ENCODE data around the gene COASY.
"Not testable (repeated sequence)": the region's sequence is repeated elsewhere in the genome, so short reads cannot be mapped to it uniquely, and the experiment has no call there.

The COASY gene

DNA sequence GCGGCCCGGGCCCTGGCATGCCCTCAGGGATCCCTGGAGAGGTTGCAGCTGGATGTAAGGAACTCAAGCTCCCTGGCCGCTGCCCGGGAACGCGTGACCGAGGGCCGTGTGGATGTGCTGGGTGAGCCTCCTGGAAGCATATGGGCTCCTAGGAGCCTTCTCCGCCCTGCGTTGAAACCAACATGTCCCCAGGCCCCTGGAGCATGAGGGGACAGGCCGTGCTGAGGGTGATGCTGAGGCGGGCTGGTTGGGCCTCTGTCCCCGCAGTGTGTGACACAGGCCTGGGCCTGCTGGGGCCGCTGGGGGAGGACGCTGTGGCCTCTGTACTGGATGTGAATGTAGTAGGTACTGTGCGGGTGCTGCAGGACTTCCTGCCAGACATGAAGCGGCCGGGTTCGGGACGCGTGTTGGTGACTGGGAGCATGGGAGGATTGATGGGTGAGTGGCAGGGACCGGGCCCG is 14.9 kb upstream of the COASY start:
- Histone ChIP-seq H3K4me3 (ENCODE audit: low read length) (no peak overlapping the region), H3K9ac (ENCODE audit: low read length) (no peak overlapping the region), H3K9me3 (ENCODE audit: control insufficient read depth, low read depth, low read length) (no peaks in the 10 kb centered on the region), H3K4me1 (ENCODE audit: control insufficient read depth, low read depth, low read length) (no peaks in the 10 kb centered on the region), H3K27ac (ENCODE audit: low read length) (no peak overlapping the region), H3K27me3 (ENCODE audit: control insufficient read depth, insufficient read depth, low read length) (peaks cover 8% of the 10 kb centered on the region), H3K36me3 (ENCODE audit: control insufficient read depth, low read depth, low read length) (no peaks in the 10 kb centered on the region)

DNA sequence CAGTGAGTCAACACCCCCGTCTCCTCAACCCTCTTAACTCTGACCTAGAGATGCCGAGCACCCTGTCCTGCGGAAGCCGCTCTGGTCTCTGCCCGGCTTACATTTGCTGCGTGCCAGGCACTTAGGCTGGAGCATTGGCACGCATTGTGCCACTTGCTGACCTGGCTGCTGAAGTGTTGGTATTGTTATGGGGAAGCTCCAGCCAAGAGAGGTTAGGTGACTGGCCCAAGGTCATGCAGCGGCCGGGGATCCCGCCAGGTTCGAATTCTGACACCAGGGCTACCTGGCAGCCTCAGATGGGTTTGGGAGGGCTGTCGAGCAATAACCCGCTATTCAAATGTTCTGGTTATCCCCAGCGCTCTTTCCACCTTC is 14.3 kb upstream of the COASY start:
- Histone ChIP-seq H3K36me3 (ENCODE audit: control insufficient read depth, low read depth, low read length) (no peaks in the 10 kb centered on the region), H3K4me3 (ENCODE audit: low read length) (peak overlapping the region; percentile 57), H3K9me3 (ENCODE audit: control insufficient read depth, low read depth, low read length) (no peaks in the 10 kb centered on the region), H3K27ac (ENCODE audit: low read length) (no peak overlapping the region), H3K27me3 (ENCODE audit: control insufficient read depth, insufficient read depth, low read length) (peaks cover 8% of the 10 kb centered on the region), H3K9ac (ENCODE audit: low read length) (no peak overlapping the region), H3K4me1 (ENCODE audit: control insufficient read depth, low read depth, low read length) (no peaks in the 10 kb centered on the region)

DNA sequence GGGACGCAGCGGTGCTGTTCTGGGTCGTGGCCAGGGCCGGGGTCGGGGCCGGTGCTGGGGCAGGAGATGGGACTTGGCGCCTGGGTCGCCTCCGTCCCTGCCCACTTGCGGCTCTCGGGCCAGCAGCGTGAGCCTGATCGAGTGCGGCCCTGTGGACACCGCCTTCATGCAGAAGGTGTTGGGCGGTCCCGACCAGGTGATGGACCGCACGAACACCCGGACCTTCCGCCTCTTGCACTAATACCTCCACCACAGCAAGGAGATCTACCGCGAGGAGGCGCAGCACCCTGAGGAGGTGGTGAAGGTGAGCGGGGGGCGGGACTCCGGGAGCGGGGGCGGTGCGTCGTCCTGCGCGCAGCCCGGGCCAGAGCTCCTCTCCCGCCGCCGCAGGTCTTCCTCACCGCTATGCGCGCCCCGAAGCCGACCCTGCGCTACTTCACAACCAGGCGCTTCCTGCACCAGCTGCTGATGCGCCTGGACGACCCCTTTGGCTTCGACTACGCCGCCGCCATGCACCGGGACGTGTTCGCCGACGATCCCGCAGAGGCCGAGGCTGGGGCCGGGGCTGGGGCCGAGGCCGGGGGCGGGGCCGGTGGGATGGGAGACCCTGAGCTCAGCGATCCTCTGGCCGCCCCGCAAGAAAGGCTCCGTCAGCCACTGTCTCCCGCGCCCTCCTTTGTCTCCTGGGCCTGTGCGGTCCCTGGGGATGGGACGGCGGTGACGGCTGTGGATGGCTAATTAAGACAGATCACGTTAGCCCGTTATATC is 13.7 kb upstream of the COASY start:
- H3K36me3 ChIP-seq (ENCODE audit: control insufficient read depth, low read depth, low read length) = no peaks in the 10 kb centered on the region
- no peaks in the 10 kb centered on the region for H3K4me1 ChIP-seq (ENCODE audit: control insufficient read depth, low read depth, low read length)
- peak overlapping the region; percentile 57 for H3K4me3 ChIP-seq (ENCODE audit: low read length)

DNA sequence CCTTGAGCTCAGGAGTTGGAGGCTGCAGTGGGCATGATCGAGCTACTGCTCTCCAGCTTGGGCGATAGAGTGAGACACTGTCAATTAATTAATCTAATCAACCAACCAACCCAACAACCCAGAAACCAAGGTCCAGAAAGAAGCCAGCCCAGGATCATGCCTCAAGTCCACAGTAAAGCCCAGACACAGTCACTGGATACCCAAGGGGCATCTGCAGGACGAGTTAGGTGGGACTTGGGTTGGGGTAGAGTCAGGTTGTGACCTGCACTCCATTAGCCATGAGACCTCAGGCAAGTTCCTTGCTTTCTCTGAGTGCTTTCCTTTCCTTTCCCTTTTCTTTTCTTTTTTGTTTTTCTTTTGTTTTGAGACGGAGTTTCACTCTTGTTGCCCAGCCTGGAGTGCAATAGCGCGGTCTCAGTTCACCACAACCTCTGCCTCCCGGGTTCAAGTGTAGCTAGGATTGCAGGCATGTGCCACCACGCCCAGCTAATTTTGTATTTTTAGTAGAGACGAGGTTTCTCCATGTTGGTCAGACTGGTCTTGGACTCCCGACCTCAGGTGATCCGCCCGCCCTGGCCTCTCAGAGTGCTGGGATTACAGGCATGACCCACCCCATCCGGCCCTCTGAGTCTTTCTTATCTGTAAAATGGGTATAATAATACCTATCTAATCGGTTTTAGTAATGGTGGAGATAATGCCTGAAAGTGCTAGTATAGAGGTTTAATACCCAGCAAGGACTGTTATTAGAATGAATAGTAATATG is 12.8 kb upstream of the COASY start:
- Histone ChIP-seq H3K9me3 (ENCODE audit: control insufficient read depth, low read depth, low read length) (no peaks in the 10 kb centered on the region), H3K27me3 (ENCODE audit: control insufficient read depth, insufficient read depth, low read length) (peaks cover 8% of the 10 kb centered on the region), H3K27ac (ENCODE audit: low read length) (no peak overlapping the region), H3K9ac (ENCODE audit: low read length) (peak overlapping the region; percentile 38), H3K4me1 (ENCODE audit: control insufficient read depth, low read depth, low read length) (no peaks in the 10 kb centered on the region), H3K36me3 (ENCODE audit: control insufficient read depth, low read depth, low read length) (no peaks in the 10 kb centered on the region), H3K4me3 (ENCODE audit: low read length) (peak overlapping the region; percentile 57)

More for the DNA sequence above, 13.7 kb upstream of the COASY start:
- Histone ChIP-seq H3K27ac (ENCODE audit: low read length) (no peak overlapping the region), H3K27me3 (ENCODE audit: control insufficient read depth, insufficient read depth, low read length) (peaks cover 8% of the 10 kb centered on the region), H3K9ac (ENCODE audit: low read length) (peak overlapping the region; percentile 38), H3K9me3 (ENCODE audit: control insufficient read depth, low read depth, low read length) (no peaks in the 10 kb centered on the region)

DNA sequence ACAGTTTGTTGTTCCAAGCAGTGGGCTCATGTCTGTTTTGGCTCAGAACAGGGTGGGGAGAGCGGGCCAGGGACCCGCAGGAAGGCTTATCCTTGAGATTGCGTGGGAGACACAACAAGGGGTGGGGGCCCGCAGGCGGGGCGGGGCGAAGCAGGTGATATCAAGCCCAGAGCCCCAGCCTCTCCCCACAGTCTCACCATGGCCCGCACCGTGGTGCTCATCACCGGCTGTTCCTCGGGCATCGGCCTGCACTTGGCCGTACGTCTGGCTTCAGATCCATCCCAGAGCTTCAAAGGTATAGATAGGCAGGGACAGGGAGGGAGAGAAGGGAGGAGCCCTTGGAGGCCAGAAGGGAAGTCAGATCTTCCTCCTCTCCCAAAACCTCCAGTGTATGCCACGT is 9.2 kb upstream of the COASY start, which contains the start of gene HSD17B1:
TSS of gene HSD17B1 (plus strand) at position 188 of the 400 bp plus-strand sequence. CDS start at position 199, 11 bp downstream.
- H3K9ac ChIP-seq (ENCODE audit: low read length) = not testable (repeated sequence)
- peak within 1 kb of the TSS; percentile 90 for H3K4me3 ChIP-seq (ENCODE audit: low read length)

DNA sequence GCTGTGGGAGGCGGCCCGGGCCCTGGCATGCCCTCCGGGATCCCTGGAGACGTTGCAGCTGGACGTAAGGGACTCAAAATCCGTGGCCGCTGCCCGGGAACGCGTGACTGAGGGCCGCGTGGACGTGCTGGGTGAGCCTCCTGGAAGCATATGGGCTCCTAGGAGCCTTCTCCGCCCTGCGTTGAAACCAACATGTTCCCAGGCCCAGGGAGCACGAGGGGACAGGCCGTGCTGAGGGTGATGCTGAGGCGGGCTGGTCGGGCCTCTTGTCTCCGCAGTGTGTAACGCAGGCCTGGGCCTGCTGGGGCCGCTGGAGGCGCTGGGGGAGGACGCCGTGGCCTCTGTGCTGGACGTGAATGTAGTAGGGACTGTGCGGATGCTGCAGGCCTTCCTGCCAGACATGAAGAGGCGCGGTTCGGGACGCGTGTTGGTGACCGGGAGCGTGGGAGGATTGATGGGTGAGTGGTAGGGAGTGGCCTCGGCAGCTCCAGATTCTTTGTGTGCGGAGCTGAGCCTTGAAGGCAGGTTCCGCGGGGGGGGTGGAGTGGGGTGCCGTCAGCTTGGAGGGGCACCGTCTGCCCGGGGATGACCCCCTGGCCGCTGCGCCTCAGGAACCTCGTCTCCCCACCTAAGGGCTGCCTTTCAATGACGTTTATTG is 8.7 kb upstream of the COASY start:
- no peaks in the 10 kb centered on the region for H3K36me3 ChIP-seq (ENCODE audit: control insufficient read depth, low read depth, low read length)
- H3K27me3 ChIP-seq (ENCODE audit: control insufficient read depth, insufficient read depth, low read length) = peaks cover 8% of the 10 kb centered on the region
- H3K4me3 ChIP-seq (ENCODE audit: low read length) = peak overlapping the region; percentile 90
- no peak overlapping the region for H3K9ac ChIP-seq (ENCODE audit: low read length)
- H3K4me1 ChIP-seq (ENCODE audit: control insufficient read depth, low read depth, low read length) = no peaks in the 10 kb centered on the region
- H3K27ac ChIP-seq (ENCODE audit: low read length) = no peak overlapping the region
- no peaks in the 10 kb centered on the region for H3K9me3 ChIP-seq (ENCODE audit: control insufficient read depth, low read depth, low read length)

More for the DNA sequence above, 9.2 kb upstream of the COASY start, which contains the start of gene HSD17B1:
- not testable (repeated sequence) for H3K27me3 ChIP-seq (ENCODE audit: control insufficient read depth, insufficient read depth, low read length); H3K4me1 ChIP-seq (ENCODE audit: control insufficient read depth, low read depth, low read length); H3K36me3 ChIP-seq (ENCODE audit: control insufficient read depth, low read depth, low read length); H3K9me3 ChIP-seq (ENCODE audit: control insufficient read depth, low read depth, low read length); H3K27ac ChIP-seq (ENCODE audit: low read length)

DNA sequence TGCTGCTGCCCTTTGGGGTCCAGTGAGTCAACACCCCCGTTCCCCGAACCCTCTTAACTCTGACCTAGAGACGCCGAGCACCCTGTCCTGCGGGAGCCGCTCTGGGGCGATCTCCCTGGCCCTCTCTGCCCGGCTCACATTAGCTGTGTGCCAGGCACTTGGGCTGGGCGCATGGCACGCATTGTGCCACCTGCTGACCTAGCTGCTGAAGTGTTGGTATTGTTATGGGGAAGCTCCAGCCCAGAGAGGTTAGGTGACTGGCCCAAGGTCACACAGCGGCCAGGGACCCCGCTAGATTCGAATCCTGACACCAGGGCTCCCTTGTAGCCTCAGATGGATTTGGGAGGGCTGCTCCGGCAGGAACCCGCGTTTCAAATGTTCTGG is 8.1 kb upstream of the COASY start:
- H3K4me3 ChIP-seq (ENCODE audit: low read length) = peak overlapping the region; percentile 90
- no peaks in the 10 kb centered on the region for H3K9me3 ChIP-seq (ENCODE audit: control insufficient read depth, low read depth, low read length)
- H3K4me1 ChIP-seq (ENCODE audit: control insufficient read depth, low read depth, low read length) = no peaks in the 10 kb centered on the region
- H3K27me3 ChIP-seq (ENCODE audit: control insufficient read depth, insufficient read depth, low read length) = peaks cover 6% of the 10 kb centered on the region
- no peak overlapping the region for H3K27ac ChIP-seq (ENCODE audit: low read length)
- H3K9ac ChIP-seq (ENCODE audit: low read length) = peak overlapping the region; percentile 76
- no peaks in the 10 kb centered on the region for H3K36me3 ChIP-seq (ENCODE audit: control insufficient read depth, low read depth, low read length)

DNA sequence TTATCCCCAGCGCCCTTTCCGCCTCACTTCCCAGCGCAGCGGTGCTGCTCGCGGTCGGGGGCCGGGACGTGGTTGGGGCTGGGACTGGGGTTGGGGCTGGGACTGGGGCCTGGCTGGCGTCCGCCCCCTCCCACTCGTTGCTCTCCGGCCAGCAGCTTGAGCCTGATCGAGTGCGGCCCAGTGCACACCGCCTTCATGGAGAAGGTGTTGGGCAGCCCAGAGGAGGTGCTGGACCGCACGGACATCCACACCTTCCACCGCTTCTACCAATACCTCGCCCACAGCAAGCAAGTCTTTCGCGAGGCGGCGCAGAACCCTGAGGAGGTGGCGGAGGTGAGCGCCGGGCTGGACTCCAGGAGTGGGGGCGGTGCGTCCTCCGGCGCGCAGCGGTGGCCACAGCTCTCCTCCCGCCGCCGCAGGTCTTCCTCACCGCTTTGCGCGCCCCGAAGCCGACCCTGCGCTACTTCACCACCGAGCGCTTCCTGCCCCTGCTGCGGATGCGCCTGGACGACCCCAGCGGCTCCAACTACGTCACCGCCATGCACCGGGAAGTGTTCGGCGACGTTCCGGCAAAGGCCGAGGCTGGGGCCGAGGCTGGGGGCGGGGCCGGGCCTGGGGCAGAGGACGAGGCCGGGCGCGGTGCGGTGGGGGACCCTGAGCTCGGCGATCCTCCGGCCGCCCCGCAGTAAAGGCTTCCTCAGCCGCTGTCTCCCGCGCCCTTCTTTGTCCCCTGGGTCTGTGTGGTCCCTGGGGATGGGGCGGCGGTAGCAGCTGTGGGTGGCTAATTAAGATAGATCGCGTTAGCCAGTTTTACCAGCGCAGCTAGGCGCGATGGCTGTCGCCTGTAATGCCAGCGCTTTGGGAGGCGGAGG is 7.5 kb upstream of the COASY start:
- no peaks in the 10 kb centered on the region for H3K4me1 ChIP-seq (ENCODE audit: control insufficient read depth, low read depth, low read length)
- H3K4me3 ChIP-seq (ENCODE audit: low read length) = peak overlapping the region; percentile 90

DNA sequence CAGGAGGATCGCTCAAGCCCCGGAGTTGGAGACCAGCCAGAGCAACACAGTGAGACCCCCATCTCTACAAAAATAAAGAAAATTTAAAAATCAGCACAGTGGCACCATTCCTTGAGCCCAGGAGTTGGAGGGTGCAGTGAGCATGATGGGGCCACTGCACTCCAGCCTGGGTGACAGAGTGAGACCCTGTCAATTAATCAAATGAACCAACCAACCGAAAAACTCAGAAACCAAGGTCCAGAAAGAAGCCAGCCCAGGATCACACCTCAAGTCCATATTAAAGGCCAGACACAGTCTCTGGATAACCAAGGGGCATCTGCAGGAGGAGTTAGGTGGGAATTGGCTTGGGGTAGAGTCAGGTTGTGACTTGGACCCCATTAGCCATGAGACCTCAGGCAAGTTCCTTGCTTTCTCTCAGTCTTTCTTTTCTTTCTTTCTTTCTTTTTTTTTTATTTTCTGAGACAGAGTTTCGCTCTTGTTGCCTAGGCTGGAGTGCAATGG is 6.8 kb upstream of the COASY start:
- Histone ChIP-seq H3K36me3 (ENCODE audit: control insufficient read depth, low read depth, low read length) (no peaks in the 10 kb centered on the region), H3K9me3 (ENCODE audit: control insufficient read depth, low read depth, low read length) (no peaks in the 10 kb centered on the region), H3K27ac (ENCODE audit: low read length) (no peak overlapping the region), H3K27me3 (ENCODE audit: control insufficient read depth, insufficient read depth, low read length) (no peaks in the 10 kb centered on the region), H3K4me1 (ENCODE audit: control insufficient read depth, low read depth, low read length) (no peaks in the 10 kb centered on the region), H3K9ac (ENCODE audit: low read length) (peak overlapping the region; percentile 76), H3K4me3 (ENCODE audit: low read length) (peak overlapping the region; percentile 90)

More for the DNA sequence above, 7.5 kb upstream of the COASY start:
- Histone ChIP-seq H3K27me3 (ENCODE audit: control insufficient read depth, insufficient read depth, low read length) (no peaks in the 10 kb centered on the region), H3K27ac (ENCODE audit: low read length) (no peak overlapping the region), H3K9ac (ENCODE audit: low read length) (peak overlapping the region; percentile 76), H3K9me3 (ENCODE audit: control insufficient read depth, low read depth, low read length) (no peaks in the 10 kb centered on the region), H3K36me3 (ENCODE audit: control insufficient read depth, low read depth, low read length) (no peaks in the 10 kb centered on the region)

DNA sequence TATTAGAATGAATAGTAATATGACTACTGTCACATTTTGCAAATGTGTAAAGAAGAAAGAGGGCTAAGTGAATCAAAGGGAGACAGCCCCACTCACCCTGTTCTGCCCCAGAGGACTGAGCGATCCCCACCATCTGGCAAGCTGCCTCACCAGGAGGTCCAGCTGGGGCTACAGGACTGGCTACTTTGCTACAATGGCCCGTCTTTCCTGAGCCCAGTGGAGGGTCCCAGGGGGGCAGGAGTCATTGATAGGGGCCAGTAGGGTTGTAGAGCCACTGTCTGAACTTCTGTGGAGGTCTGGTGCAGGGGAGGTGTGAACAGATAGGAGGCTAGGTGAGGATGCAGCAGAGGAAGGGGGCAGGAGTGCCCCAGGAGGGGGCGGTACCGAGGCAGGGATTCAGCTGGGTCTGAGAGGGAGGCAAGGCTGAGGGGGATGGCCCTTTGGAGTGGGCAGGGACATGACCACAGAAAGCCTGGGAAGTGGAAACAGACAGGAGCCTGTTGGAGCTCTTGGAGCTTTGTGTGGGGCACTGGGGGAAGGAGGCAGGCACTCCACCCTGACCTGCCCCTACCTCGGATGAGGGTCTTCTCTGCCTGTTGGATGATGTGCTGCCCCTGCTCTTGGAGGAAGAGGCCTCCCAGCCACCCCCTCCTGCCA is 5.9 kb upstream of the COASY start:
- H3K4me3 ChIP-seq (ENCODE audit: low read length); H3K27ac ChIP-seq (ENCODE audit: low read length): not testable (repeated sequence)

More for the DNA sequence above, 5.9 kb upstream of the COASY start:
- H3K9ac ChIP-seq (ENCODE audit: low read length); H3K9me3 ChIP-seq (ENCODE audit: control insufficient read depth, low read depth, low read length); H3K4me1 ChIP-seq (ENCODE audit: control insufficient read depth, low read depth, low read length); H3K27me3 ChIP-seq (ENCODE audit: control insufficient read depth, insufficient read depth, low read length); H3K36me3 ChIP-seq (ENCODE audit: control insufficient read depth, low read depth, low read length): not testable (repeated sequence)
